UCSD-AML1 (cell line): ENCODE results near the gene PHKA1.
"Not testable (repeated sequence)": the region's sequence is repeated elsewhere in the genome, so short reads cannot be mapped to it uniquely, and the experiment has no call there.

Source experiments
- DNase-seq: peaks from one replicate; lab custom pipeline; 2025; ENCODE audit not compliant: unreplicated experiment; lab: John Stamatoyannopoulos, UW

Gene PHKA1

DNA sequence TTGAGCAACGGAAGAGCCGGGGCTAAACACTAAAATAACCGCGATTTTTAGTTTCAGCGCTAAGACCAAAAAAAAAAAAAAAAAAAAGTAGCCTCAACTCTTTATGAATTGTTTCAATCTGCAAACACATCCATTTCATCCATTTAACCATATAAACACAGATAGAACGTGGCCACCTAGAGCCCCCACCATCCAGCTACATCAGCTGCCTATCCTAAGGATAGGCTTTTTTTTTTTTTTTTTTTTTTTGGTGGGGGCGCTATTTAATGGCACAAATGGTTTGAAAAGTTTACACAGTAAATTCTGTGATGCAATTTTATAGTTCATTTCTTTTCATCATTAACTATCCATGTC, 141.0 kb downstream of the PHKA1 start:
- DNase-seq: no peak

DNA sequence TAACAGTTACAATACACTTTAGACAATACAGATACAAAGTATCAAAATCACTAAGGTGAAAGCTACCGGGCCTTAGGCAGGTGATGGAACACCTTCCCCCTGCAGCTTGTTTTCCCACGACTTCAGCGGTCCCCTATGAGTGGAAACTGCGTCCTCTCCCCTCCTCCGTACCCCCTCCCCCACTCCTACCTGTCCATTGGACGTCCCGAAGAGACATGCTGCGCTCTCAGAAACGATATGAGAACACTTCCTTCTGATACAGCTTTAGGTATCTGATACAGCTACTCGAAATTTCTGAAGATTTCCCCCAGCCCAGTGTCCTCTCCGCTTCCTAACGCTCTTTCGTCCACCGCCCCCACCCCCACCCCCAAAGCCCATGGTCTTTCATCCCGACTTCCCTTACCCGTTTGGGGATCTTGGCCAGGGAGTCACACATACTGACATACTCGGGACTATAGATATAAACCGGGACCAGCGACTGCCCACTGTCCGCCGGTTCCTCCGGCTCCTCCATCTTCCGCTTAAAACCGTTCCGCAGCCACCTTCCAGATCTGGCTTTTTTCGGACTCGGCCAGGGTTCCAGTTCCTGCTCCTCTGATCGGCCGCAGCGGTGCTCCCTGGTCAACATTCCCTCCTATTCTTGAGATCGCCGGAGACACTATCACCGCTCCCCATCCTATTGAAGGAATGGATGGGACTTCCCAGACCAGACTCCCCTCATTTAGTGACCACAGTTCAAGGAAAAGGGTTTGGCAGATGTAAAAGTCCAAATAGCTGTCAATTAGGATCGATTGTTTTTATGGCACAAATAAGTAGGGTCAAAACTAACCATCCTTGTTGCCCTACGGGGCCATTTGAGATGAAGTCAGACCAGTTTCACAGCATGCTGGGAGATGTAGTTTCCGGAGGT, 141.6 kb downstream of the PHKA1 start, which contains the start of gene HDAC8:
Gene HDAC8, minus strand, starts transcription at position 596 of the 910 bp plus-strand sequence. Its CDS starts 82 bp downstream, at position 514.
- peak; percentile 61 for DNase-seq

DNA sequence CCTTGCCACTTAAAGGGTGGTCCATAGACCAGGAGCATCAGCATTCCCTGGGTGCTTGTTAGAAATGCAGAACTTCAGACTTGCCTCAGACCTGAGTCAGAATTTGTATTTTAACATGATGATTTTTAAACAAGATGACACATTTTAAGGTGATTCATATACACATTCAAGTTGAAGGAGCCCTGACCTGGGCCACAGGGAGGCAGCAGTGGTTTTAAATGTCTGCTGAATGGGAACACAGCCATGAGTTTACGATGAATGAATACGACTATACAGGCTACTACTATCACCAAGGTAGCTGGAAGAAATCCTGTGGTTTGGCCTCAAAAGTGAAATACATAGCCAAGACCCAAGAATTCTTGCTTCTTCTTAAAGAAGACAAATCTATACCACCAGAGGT, 144.3 kb downstream of the PHKA1 start:
- DNase-seq: no peak

DNA sequence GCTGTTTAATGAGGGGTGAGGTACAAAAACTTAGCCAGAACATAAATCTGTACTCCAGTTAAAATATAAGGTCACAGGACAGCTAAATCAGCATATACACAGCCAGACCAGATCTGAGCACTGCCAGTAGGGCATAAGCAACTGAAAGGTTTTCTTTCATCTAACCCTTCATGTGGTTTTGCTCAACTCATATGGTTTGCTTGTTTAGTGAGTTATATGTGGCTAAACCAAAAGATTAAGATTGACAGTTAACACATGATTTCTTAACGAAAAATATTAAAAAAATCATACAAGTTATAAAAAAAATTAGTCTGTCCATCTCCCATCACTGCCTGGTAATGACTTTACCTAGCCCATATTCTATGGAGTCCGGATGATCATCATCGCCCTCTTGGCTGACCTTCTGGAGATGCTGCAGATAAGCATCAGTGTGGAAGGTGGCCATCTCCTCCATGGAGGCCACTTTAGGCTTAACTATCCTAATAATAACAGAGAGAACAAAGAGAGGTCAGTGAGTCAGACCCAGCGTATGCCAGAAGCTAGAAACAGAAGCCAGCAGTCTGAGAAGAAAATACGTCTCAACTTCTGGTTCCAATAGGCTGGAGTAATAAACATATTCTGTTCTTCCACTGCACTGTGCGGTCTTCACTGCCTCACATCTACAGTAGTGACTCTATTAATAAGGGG, 145.6 kb downstream of the PHKA1 start:
- no peak for DNase-seq

DNA sequence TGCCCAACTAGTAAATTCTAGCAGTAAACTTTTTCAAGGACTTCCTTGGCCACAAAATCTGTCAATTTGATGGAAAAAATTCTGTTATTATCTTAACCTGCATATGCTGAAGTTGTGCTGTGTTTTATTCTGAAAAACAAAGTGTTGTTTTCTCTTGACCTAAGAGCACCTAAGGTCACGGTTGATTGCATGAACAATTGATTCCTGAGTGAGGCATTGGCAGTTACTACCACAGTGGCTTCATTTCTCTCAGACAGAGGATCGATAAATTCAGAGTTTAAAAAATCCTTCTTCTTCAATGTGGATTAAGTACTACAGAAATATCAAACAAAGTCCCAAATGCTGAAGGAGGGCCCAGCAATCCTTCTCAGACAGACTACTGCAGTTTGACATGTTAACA, 147.7 kb downstream of the PHKA1 start:
- no peak for DNase-seq

DNA sequence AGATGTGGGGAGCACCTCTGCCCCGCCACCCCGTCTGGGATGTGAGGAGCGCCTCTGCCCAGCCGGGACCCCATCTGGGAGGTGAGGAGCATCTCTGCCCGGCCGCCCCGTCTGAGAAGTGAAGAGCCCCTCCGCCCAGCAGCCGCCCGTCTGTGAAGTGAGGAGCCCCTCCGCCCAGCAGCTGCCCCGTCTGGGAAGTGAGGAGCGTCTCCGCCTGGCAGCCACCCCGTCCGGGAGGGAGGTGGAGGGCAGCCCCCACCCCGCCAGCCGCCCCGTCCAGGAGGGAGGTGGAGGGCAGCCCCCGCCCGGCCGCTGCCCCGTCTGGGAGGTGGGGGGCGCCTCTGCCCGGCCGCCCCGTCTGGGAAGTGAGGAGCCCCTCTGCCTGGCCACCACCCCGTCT, 154.5 kb downstream of the PHKA1 start:
- DNase-seq: not testable (repeated sequence)

DNA sequence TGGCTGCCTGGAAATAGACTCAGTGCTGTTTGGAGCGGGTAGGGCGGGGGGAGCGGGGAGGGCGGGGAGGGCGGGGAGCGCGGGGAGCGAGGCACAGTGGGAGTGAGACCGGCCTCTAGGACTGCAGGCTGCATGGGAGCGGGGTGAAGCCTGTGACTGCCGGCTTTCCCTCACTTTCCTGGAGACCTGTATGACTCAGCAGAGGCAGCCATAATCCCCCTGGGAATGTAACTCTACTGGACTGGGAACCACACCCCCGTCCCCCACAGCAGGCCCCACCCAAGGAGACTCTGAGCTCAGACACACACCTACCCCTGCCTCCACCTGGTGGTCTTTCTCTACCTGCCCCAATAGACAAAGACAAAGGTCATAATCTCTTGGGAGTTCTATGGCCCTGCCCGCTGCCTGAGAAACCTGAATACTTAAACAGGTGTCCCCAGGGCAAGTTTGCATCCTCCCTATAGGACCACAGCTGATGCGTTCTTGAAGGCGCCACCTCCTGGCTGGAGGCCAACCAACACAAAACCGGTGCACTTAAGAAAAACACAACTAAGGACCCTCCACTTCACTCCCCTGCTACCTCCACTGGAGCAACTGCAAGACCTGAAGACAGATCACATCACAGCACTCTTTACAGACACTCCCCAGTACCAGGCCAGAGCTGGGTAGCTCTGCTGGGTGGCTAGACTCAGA, 159.5 kb downstream of the PHKA1 start:
- no peak for DNase-seq

DNA sequence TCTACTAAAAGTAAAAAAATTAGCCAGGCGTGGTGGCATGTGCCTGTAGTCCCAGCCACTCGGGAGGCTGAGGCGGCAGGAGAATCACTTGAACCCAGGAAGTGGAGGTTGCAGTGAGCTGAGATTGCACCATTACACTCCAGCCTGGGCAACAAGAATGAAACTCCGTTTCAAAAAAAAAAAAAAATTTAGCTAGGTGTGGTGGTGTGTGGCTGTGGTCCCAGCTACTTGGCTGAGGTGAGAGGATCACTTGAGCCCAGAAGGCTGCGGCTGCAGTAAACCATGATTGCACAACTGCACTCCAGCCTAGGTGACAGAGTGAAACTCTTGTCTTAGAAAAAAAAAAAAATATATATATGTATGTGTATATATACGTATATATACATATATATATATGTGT, 161.7 kb downstream of the PHKA1 start:
- DNase-seq: not testable (repeated sequence)

DNA sequence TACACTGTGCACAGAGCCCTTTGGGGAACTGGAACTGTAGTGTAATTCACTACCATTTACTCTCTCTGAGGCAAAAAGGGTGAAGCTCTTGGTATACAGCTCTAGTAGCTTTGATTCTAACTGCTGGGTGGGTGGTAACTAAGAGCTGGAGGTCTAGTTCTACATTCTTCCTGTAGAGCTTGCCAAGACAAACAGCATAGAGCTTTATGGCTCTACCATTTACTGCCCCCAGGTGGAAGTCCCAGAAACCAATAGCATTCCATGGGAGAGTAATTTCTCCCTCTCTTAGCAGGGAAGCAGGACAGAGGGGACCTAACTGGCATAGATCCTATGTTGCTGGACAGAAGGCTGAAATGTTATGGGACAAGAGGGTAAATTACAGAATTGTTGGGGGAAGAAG, 168.1 kb downstream of the PHKA1 start:
- DNase-seq: no peak

DNA sequence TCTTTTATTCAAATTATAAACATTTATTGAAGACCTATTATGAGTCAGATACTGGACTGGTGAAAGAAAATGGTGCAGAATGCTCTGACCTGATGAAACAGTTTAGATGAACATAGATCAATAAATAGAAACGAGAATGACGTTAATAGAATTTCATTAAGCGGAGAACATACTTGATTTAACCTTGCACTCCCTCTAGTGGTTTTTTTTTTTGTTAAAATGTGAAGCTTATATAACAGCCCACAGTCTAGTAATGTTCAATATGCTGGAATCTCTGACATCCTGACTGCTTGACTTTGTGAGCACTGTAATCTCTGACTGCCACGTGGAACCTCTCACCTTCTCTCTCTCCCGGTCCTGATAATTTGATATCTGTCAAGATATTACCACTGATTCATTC, 173.8 kb downstream of the PHKA1 start:
- DNase-seq: no peak

DNA sequence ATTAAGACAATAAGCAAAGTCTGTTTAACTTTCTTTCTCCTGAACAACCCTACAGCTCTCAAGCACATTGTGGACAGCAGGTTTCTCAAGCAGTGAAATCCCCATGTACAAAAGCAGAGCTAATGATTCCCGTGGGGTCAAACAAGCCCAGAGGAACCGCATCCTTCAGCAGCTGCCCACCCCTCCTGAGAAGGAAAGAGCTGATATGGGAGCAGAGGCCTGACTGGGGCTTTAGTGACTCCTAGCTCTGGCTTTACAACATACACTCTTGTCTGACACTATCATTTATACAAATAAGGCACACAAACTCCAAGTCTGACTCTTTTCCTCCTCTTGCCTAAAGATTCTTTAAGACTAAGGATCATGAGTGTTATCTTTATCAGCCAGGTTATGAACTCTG, 174.3 kb downstream of the PHKA1 start:
- no peak for DNase-seq

DNA sequence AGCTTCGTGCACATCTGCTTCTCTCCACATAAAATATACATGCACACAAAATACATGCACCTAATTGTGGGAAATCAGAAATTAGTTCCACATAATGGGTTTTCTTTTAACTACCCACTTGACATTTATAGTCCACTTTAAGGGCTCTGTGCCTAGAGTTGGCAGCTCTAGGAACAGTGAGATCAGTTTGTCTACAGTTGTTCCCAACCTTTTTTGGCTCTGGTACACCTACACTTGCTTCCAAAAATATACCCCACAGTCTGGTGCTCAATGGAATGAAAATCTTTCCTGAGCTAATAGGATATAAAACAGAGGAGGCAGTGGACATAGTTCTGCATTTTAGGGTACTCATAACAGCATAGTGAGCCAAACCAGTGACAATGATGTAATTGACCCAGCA, 177.6 kb downstream of the PHKA1 start:
- no peak for DNase-seq

DNA sequence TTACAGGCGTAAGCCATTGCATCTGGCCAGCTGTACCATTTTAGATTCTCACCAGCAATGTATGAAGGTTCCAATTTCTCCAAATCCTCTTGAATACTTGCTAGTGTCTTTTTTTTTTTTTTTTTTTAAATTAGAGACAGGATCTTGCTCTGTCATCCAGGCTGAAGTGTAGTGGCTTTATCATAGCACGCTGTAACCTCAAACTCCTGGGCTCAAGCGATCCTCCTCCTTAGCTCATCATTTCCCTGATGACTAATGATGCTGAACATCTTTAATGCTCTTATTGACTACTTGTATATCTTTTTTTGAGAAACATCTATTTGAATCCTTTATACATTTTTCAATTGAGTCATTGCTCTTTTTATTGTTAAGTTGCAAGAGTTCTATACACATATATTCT, 181.7 kb downstream of the PHKA1 start:
- DNase-seq: no peak
